NCI-H748 (cell line): Measurements from ENCODE around the gene PKNOX2.

ENCODE experiments used
- DNase-seq: peaks from one replicate; lab custom pipeline; 2025; ENCODE audit not compliant: unreplicated experiment; lab: John Stamatoyannopoulos, UW

The PKNOX2 gene

GRCh38 chr11:125164422-125165110, at the start of gene PKNOX2:
TSS of gene PKNOX2 (plus strand) at chr11:125164751. CDS start at chr11:125351306, 186,555 bp downstream.
- DNase-seq: peak; percentile 75

GRCh38 chr11:125117429-125117828, 47.1 kb upstream of the PKNOX2 start:
- no peak for DNase-seq

- no peak for DNase-seq
These were observed 41.2 kb upstream of the PKNOX2 start for GRCh38 chr11:125123194-125123946.

- DNase-seq: peak; percentile 66
These were observed 40.5 kb upstream of the PKNOX2 start for GRCh38 chr11:125123947-125124617.

GRCh38 chr11:125124618-125124992, 39.9 kb upstream of the PKNOX2 start:
- DNase-seq: no peak

- no peak for DNase-seq
These were observed 36.1 kb upstream of the PKNOX2 start for GRCh38 chr11:125128450-125128849.

- DNase-seq: no peak
These were observed 35.1 kb upstream of the PKNOX2 start for GRCh38 chr11:125129316-125129993.

- DNase-seq: no peak
These were observed 32.5 kb upstream of the PKNOX2 start for GRCh38 chr11:125132071-125132470.

- no peak for DNase-seq
These were observed 32.0 kb upstream of the PKNOX2 start for GRCh38 chr11:125132596-125132995.

- no peak for DNase-seq
These were observed 28.6 kb upstream of the PKNOX2 start for GRCh38 chr11:125136001-125136400.

GRCh38 chr11:125138966-125139365, 25.6 kb upstream of the PKNOX2 start:
- DNase-seq: no peak

GRCh38 chr11:125139778-125140177, 24.8 kb upstream of the PKNOX2 start:
- no peak for DNase-seq

GRCh38 chr11:125140233-125140632, 24.3 kb upstream of the PKNOX2 start:
- no peak for DNase-seq

- no peak for DNase-seq
These were observed 23.4 kb upstream of the PKNOX2 start for GRCh38 chr11:125141178-125141577.

GRCh38 chr11:125141686-125142535, 22.6 kb upstream of the PKNOX2 start:
- DNase-seq: no peak

- no peak for DNase-seq
These were observed 18.3 kb upstream of the PKNOX2 start for GRCh38 chr11:125146232-125146631.

- DNase-seq: no peak
These were observed 17.3 kb upstream of the PKNOX2 start for GRCh38 chr11:125147280-125147679.

GRCh38 chr11:125148011-125148410, 16.5 kb upstream of the PKNOX2 start:
- DNase-seq: no peak

GRCh38 chr11:125148743-125149142, 15.8 kb upstream of the PKNOX2 start:
- DNase-seq: no peak

- no peak for DNase-seq
These were observed 10.7 kb upstream of the PKNOX2 start for GRCh38 chr11:125153837-125154236.
